NCI-H2196 treated with DMSO at 0.1 percent for 48 hours (cell line): ENCODE results near the gene KCNB1.
A peak's percentile ranks its signal among the peaks of the same experiment; 100 is the strongest.
"Not testable (repeated sequence)": the region's sequence is repeated elsewhere in the genome, so short reads cannot be mapped to it uniquely, and the experiment has no call there.

Experiments
- DNase-seq: peaks from one replicate; lab custom pipeline; 2025; ENCODE audit not compliant: unreplicated experiment; lab: John Stamatoyannopoulos, UW

KCNB1 gene

GRCh38 chr20:49330701-49331615 lies 151.5 kb downstream of the KCNB1 start:
- DNase-seq: no peak

GRCh38 chr20:49328790-49329189 lies 153.7 kb downstream of the KCNB1 start:
- DNase-seq: no peak

- no peak for DNase-seq
Observed at GRCh38 chr20:49326026-49326425, 156.4 kb downstream of the KCNB1 start.

DNA sequence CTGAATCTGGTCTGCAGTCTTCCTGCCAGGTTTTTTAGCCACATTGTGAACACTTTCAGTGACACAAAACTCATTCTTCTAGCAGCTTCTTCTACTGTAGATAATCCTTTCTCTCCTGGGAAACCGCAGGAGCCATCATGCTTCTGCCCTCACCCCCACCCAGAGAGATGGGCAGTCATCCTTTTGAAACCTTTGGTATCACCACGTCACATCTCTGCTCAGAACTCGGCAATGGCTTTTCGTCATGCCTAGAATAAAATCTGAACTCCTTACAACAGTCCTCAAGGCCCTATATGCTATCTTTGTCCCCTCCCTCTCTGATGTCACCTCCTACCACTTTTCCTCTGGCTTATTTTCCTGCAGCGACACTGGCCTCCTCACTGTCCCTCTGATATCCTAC lies 158.2 kb downstream of the KCNB1 start:
- no peak for DNase-seq

GRCh38 chr20:49323622-49324238 lies 158.7 kb downstream of the KCNB1 start:
- DNase-seq: peak; percentile 56

DNA sequence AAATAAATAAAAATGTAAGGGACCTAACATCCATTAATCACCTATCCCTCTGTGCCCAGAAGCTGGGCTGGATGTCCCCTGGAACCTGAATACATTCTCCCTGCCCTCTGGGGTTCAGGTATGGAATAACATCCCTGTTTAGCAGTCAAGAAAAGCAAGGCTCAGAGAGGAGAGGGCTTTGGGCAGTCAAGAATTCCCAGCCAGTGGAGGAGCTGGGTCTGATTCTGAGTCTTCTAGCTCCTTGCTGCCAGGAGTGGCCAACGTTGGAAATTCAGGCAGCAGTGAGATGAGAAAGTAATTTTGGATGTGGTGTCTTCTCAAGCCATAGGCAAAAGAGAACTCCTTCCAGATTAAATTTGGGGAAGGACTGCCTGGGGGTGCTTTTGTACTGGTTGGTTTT lies 162.0 kb downstream of the KCNB1 start:
- no peak for DNase-seq

DNA sequence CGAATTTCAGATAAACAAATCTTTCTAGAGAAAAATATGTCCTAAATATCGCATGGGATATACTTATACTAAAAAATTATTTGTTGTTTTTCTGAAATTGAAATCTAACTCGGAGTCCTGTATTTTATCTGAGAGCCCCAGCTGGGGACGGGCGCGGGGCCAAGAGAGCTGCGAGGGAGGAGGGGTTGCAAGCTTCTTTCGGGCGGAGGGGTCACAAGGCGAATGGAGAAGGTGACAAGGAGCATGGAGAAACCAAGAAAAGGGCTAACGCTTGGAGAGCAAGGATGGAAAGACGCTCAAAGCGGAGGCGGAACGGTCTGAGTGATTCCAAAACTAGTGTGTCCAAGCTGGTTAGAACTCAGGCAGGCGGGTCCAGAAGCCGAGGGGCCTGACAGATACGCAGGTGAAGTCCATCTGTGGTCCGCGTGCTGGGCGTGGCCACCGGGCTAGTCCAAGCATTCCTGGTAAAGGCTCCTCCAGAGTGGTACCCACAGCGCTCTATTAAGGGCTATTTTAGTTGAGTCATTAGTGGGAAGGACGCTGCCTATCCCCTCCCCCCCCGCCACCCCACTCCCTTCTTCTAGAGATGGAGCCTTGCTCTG lies 163.2 kb downstream of the KCNB1 start:
- DNase-seq: no peak

- DNase-seq: no peak
Observed at GRCh38 chr20:49318430-49319207, 163.8 kb downstream of the KCNB1 start.

GRCh38 chr20:49318091-49318429 lies 164.4 kb downstream of the KCNB1 start:
- no peak for DNase-seq

- DNase-seq: no peak
Observed at GRCh38 chr20:49316704-49317103, 165.8 kb downstream of the KCNB1 start.

DNA sequence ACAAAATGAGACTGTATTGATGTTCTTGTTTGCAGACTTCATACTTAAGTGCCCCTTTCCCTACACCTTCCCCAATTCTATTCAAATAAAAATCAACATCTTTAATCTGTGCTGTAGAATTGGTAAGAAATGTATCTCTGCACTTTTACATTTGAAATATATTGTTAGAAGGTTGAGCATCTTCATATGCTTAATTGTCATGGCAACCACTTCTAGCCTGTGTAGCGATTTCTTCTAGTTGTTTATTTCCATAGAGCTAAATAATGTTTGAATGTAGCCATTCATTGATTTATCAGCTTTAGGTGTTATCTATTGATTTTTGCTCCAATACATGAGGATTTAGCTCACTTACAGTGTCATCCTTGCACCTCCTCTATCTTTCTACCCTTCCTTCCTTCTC lies 166.9 kb downstream of the KCNB1 start:
- DNase-seq: no peak

GRCh38 chr20:49314052-49314451 lies 168.4 kb downstream of the KCNB1 start:
- DNase-seq: not testable (repeated sequence)
